ENCODE results near the gene FAR1. TPM values are rescaled to one million over a fixed set of nuclear protein-coding genes. Genes with fewer than 3 reads are reported as not detected.
"Not testable (repeated sequence)": the region's sequence is repeated elsewhere in the genome, so short reads cannot be mapped to it uniquely, and the experiment has no call there.

Gene FAR1
- total RNA-seq, 1 donor from 2014 or later: 86.5 TPM

GRCh38 chr11:13718394-13718793 is 49.9 kb downstream of the FAR1 start:
- no peak for DNase-seq

DNA sequence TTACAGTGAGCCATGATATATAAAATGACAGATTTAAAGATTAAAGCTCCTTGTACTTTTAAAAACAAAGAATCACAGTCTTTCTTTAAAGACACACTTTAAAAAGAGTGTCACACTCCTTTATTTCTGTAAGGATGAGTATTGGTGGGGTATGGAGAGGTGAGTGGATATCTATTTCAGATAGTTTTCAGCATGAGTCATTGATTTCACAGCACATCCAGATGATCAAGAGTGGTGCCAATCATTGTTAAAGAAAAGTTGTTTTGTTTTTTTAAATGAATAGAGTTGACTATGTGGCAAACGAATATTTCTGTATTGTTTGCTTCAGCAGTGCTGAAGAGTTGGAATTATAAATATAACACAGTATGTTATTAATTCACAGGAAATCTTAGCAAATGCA is 52.5 kb downstream of the FAR1 start:
- DNase-seq: no peak

DNA sequence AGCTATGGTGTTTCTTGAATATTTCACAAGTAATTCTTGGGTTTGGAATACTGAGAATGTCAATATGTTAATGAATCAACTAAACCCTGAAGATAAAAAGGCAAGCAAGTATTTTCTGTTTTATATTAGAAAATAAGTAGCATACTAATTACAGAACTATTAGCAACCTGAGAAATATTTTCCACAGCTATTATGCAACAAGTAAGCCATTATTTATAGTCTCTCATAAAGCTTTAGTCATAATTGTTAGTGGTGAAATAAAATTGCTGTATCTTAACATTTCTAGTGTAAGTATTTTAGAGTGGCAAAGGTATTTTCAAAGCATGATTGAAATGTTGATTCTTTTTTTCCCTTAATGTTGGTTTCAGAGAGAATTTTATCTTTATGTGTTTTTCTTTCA is 53.3 kb downstream of the FAR1 start:
- no peak for DNase-seq

- no peak for DNase-seq
Measured at GRCh38 chr11:13726456-13726855, 58.0 kb downstream of the FAR1 start.

DNA sequence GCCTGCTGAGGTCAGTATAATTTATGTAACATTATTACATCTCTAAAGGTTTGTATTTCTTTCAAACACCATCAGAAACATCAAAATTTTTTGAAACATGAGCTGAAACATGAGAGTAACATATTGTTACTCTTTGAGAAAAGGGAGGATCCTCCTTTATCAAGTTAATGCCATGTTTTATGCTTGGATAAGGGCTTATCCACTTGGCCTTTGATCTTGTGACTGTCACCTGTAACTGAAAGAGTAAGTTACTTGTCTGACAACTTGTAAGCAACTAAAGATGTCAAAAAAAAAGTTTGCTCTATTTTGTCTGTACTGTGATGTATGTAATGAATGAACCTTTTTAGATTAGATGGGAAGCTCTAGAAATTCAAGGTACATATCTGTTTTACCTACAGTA is 59.6 kb downstream of the FAR1 start:
- DNase-seq: no peak

DNA sequence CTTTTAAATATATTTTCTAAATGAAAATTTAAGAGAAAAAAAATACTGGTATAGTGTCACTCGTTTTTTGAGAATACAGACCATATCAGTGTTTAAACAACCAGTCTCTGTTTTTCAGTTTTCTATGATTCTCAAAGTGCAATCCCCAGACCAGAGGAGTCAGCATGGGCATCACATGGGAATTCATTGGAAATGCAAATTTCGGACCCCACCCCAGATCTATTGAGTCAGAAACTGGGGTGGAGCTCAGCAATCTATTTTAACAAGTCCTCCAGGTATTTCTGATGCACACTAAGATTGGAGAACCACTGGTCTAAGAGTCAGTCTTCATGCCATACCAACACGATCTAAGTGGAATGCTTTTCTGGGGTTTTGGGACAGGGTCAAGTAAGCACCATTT is 66.1 kb downstream of the FAR1 start:
- DNase-seq: no peak

- DNase-seq: no peak
Measured at GRCh38 chr11:13745165-13745564, 76.7 kb downstream of the FAR1 start.

DNA sequence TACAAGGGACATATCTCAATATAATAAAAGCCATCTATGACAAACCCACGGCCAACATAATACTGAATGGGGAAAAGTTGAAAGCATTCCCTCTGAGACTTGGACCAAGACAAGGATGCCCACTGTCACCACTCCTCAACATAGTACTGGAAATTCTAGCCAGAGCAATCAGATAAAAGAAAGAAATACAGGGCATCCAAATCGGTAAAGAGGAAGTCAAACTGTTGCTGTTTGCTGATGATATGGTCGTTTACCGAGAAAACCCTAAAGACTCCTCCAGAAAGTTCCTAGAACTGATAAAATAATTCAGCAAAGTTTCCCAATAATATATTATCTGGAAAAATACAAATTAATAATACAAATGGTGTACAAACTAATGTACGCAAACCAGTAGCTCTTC is 84.8 kb downstream of the FAR1 start:
- DNase-seq: not testable (repeated sequence)

- no peak for DNase-seq
Measured at GRCh38 chr11:13759050-13759449, 90.6 kb downstream of the FAR1 start.

- DNase-seq: no peak
Measured at GRCh38 chr11:13760115-13760514, 91.6 kb downstream of the FAR1 start.

DNA sequence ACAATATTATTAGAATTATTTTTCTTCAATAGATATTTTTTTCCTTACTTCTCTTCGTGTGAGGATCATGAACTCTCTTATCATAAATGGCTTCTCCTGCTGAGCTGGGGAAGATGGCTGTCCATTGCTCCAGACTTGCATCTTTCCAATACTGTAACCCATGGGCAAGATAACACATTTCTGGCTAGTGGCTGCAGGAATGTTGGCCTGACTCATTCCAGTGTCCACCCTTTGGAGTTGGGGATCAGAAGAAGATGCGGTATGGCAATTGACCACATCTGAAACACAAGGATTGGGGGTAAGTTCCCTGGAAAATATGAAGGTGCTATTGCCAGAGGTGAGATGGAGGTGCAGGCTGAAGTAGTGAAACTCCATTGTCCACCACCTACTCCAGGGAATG is 92.8 kb downstream of the FAR1 start:
- DNase-seq: no peak

- no peak for DNase-seq
Measured at GRCh38 chr11:13761716-13762115, 93.2 kb downstream of the FAR1 start.

GRCh38 chr11:13762718-13763117 is 94.2 kb downstream of the FAR1 start:
- DNase-seq: no peak

- no peak for DNase-seq
Measured at GRCh38 chr11:13763341-13763740, 94.9 kb downstream of the FAR1 start.

GRCh38 chr11:13765886-13766285 is 97.4 kb downstream of the FAR1 start:
- DNase-seq: no peak

DNA sequence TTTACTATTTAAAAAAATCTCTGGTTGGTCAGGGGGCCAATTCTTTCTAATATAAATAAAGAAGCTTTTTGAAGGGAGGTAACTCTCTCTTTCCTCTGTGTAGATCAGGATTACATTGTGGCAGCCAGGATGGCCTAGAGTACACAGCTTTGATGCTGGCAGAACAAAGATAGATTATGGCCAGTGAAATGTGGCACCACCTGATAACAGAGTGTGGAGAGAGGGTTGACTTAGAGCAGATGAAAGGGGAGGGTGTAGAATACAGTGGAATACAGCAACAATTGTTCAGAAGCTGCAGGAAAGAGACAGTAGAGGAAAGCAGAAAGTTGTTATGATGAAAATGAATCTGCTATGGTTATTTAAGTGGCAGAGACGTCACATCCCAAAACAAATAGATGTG is 99.0 kb downstream of the FAR1 start:
- no peak for DNase-seq

DNA sequence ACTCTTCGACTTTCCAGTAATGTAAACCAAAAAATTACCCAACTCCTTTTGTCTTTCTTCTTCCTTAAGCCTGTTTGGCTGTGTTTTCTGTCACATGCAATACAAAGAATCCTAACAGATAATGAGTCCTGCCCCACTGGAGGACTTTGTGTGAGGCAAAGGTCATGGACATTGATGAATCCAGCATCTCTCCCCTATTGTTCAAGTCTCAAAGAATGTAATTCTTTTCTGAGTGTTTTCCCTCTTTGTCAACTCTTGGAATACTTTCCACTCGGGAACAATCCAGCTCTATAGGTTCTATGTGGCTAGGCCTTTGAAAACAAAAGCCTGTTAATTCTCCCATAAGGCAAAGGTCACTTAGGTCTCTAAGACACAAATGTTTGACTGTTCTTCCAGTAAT is 100.7 kb downstream of the FAR1 start:
- DNase-seq: no peak

GRCh38 chr11:13771151-13771550 is 102.7 kb downstream of the FAR1 start:
- no peak for DNase-seq

- DNase-seq: peak; percentile 87
Measured at GRCh38 chr11:13772223-13773046, 104.0 kb downstream of the FAR1 start.

DNA sequence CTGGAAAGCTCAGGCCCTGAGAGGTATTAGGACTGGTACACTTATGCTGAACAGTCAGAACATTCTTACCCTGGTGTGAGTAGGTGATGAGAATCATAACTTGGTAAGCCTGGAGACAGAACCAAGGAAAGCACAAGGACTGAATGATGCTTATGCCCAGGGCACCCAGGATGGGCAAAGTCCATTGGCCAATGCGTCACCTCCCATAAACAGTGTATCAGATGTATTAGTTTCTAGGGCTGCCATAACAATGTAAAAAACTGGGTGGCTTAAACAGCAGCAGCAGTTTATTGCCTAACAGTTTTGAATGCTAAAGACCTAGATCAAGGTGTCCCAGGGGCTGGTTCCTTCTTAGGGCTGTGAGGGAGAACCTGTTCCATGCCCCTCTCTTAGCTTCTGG is 107.0 kb downstream of the FAR1 start:
- DNase-seq: no peak

- DNase-seq: peak; percentile 45
Measured at GRCh38 chr11:13776134-13776815, 107.8 kb downstream of the FAR1 start.

- no peak for DNase-seq
Measured at GRCh38 chr11:13777341-13777985, 109.0 kb downstream of the FAR1 start.

DNA sequence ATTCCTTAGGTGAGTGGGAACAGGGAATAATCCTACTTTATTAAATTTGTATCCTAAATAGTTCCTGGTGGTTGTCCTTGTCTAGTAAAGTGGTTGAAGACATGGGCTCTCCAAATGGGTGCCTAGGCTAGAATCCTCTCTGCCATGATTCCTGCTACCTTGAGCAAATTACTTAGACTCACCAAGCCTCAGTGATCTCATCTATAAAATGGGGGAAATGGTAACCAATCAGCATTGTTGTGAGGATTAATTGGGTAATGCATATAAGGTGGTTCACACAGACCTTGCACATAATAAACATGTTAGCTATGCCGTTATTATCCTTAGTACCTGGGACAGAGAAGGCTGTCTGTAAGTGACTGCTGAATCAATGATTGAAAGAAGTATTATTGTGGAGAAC is 109.9 kb downstream of the FAR1 start:
- DNase-seq: no peak

All from tongue (tissue), 2 donors.